ENCODE measurements around the gene MYH11. TPM values are rescaled to one million over a fixed set of nuclear protein-coding genes. Genes with fewer than 3 reads are reported as not detected.

MYH11 gene
- total and polyA plus RNA-seq, 10 of the 15 experiments (the other 5 are each of a cell fraction or from before 2014, with no cell fraction given) = 0.01 to 1.9 (median 0.13) TPM; not detected in 1

DNA sequence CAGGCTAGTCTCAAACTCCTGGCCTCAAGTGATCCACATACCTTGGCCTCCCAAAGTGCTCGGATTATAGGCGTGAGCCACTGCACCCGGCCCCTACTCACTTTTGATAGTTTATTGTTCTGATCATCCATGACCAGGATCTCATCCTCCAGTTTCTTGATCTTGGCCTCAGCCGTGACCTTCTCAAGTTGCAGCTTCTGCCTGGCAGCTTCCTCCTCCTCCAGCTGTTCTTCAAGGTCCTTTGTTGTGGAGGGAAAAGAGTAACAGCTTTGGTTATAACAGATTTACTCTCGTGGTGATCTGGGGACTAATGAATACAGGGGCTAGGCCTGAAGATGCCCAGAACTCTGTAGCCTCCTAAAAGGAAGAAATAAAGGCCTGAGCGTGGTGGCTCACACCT, 116.9 kb downstream of the MYH11 start:
- H2AFZ ChIP-seq (ENCODE audit: control insufficient read depth, low read depth, low read length) = no peak overlapping the region
- no peak for ATAC-seq
- BruUV-seq (replicated peaks) = no TSS peak
- H3K36me3 ChIP-seq (ENCODE audit: control insufficient read depth in 2 of 2, insufficient read depth in 2 of 2, low read length in 1 of 2) = no peaks in the 10 kb centered on the region
- ChIA-PET CTCF (interaction anchor here (2.9 kb wide), 1 partner anchor 16 kb away, joined by 12 read pairs; no protein-coding TSS in a partner anchor), RAD21 (ENCODE audit: unreplicated experiment) (no interaction called here), POLR2A (interaction anchor here (0.7 kb wide), 1 partner anchor 137 kb away, joined by 3 read pairs; no protein-coding TSS in a partner anchor), SMC1A (ENCODE audit: uncharacterized antibody, unreplicated experiment) (no interaction called here)
- no peak overlapping the region for H3K4me2 ChIP-seq (ENCODE audit: control insufficient read depth, insufficient read depth)
- H3K9me3 ChIP-seq (replicated peaks; ENCODE audit: control insufficient read depth, insufficient read depth, low read length) = no peaks in the 10 kb centered on the region; the same call in 2 of the 3 replicates
- no peak for FAIRE-seq
- H4K20me1 ChIP-seq (ENCODE audit: control insufficient read depth, insufficient read depth) = no peaks in the 10 kb centered on the region
- WGBS (ENCODE audit: insufficient coverage, insufficient replicate concordance, low lambda C conversion rate, missing lambda C conversion rate) = 18% methylated on average over 6 of the region's 6 CpGs
- peaks cover 0 to 1% of the 10 kb centered on the region in 2 experiments; a peak in 1 of 4 replicates for H3K27me3 ChIP-seq (replicated peaks in 1 of 2; ENCODE audit: control insufficient read depth in 2 of 2, insufficient read depth in 2 of 2, low read length in 1 of 2)
- H3K4me1 ChIP-seq (ENCODE audit: control insufficient read depth, insufficient read depth, low read length) = no peaks in the 10 kb centered on the region
- no peak overlapping the region for H3K9ac ChIP-seq (ENCODE audit: control insufficient read depth, insufficient read depth, low read length)
- no peak overlapping the region for H3K27ac ChIP-seq (ENCODE audit: control insufficient read depth, insufficient read depth)
- TF ChIP-seq CBX3 (IDR thresholded peaks at IDR 0.05; ENCODE audit: borderline replicate concordance, low read depth) (no peak), TBL1XR1 (IDR thresholded peaks at IDR 0.05; ENCODE audit: low read depth, low read length) (no peak), MTA2 (IDR thresholded peaks at IDR 0.05; ENCODE audit: low read depth) (no peak), FOXK2 (IDR thresholded peaks at IDR 0.05) (no peak), NFYB (IDR thresholded peaks at IDR 0.05; ENCODE audit: insufficient read depth, low read depth, low read length) (no peak), SUPT20H (IDR thresholded peaks at IDR 0.05; ENCODE audit: borderline replicate concordance, control insufficient read depth, low read depth, low read length) (no peak)
- TF ChIP-seq, protein P1, sequence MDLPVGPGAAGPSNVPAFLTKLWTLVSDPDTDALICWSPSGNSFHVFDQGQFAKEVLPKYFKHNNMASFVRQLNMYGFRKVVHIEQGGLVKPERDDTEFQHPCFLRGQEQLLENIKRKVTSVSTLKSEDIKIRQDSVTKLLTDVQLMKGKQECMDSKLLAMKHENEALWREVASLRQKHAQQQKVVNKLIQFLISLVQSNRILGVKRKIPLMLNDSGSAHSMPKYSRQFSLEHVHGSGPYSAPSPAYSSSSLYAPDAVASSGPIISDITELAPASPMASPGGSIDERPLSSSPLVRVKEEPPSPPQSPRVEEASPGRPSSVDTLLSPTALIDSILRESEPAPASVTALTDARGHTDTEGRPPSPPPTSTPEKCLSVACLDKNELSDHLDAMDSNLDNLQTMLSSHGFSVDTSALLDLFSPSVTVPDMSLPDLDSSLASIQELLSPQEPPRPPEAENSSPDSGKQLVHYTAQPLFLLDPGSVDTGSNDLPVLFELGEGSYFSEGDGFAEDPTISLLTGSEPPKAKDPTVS (IDR thresholded peaks at IDR 0.05; ENCODE audit: low read depth, low read length) = no peak
- TF ChIP-seq, protein P2, sequence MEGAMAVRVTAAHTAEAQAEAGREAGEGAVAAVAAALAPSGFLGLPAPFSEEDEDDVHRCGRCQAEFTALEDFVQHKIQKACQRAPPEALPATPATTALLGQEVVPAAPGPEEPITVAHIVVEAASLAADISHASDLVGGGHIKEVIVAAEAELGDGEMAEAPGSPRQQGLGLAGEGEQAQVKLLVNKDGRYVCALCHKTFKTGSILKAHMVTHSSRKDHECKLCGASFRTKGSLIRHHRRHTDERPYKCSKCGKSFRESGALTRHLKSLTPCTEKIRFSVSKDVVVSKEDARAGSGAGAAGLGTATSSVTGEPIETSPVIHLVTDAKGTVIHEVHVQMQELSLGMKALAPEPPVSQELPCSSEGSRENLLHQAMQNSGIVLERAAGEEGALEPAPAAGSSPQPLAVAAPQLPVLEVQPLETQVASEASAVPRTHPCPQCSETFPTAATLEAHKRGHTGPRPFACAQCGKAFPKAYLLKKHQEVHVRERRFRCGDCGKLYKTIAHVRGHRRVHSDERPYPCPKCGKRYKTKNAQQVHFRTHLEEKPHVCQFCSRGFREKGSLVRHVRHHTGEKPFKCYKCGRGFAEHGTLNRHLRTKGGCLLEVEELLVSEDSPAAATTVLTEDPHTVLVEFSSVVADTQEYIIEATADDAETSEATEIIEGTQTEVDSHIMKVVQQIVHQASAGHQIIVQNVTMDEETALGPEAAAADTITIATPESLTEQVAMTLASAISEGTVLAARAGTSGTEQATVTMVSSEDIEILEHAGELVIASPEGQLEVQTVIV (IDR thresholded peaks at IDR 0.05; ENCODE audit: borderline replicate concordance, partially characterized antibody) = no peak
- TF ChIP-seq, protein P3, sequence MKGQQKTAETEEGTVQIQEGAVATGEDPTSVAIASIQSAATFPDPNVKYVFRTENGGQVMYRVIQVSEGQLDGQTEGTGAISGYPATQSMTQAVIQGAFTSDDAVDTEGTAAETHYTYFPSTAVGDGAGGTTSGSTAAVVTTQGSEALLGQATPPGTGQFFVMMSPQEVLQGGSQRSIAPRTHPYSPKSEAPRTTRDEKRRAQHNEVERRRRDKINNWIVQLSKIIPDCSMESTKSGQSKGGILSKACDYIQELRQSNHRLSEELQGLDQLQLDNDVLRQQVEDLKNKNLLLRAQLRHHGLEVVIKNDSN (IDR thresholded peaks at IDR 0.05; ENCODE audit: borderline replicate concordance, extremely low read length, insufficient read depth, low read depth, low read length) = no peak
- no peak for DNase-seq (ENCODE audit: low read depth, low spot score)
- H3K4me3 ChIP-seq = no peak overlapping the region
- in situ Hi-C loops (cut with MboI) (no loop called here), intact Hi-C loops (cut with micrococcal nuclease; ENCODE audit: unreplicated experiment) (no loop called here)
- no peaks in the 10 kb centered on the region for H3K79me2 ChIP-seq (ENCODE audit: control insufficient read depth, insufficient read depth, low read length)
